CD4-positive, alpha-beta T cell treated with Interleukin-2 at 100 ng/mL for 4 hours (primary cell): ENCODE results near the gene GJC2.
A peak's percentile ranks its signal among the peaks of the same experiment; 100 is the strongest.
"Not testable (repeated sequence)": the region's sequence is repeated elsewhere in the genome, so short reads cannot be mapped to it uniquely, and the experiment has no call there.

Experiments used
- DNase-seq: peaks from one replicate; pipeline ENCODE4 v3.0.0-alpha.2; 2020; ENCODE audit warnings: low spot score

GJC2 gene

DNA sequence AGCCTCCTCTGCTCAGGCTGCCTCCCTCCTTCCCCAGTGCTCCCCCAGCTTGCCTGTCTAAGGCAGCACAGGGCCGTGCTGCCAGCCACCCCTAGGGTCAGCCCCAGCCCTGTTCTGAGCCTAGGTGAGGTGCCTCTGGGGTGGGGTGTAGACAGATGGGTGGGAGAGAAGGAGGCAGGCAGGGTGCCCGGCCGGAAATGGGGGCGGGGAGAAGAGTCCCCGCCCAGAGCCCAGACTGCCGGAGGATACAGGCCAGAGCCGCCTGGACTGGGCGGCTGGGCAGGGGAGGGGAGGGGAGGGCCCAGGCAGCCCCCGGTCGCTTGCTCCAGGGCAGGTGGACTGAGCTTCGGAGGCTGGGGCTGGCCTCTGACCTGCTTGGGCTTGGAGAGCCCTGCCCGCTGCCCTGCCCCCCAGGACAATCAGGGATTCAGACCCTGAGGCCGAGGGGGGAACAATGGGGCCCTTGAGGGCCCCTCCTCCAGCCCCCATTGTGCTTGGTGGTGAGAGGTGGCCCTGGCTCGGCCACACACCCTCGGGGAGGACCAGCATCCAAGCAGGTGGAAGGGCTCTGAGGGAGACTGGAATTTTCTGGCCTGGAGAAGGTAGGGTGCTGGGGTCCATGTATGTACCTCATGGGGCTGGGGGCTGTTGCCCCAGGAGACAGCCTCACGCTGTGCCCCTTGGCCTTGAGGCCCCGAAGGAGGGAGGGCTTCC, at the start of gene GJC2:
Gene GJC2 (plus strand): TSS at position 525 of the 714 bp plus-strand sequence. CDS start 7,829 bp downstream, outside the sequence.
- DNase-seq, result no peak

DNA sequence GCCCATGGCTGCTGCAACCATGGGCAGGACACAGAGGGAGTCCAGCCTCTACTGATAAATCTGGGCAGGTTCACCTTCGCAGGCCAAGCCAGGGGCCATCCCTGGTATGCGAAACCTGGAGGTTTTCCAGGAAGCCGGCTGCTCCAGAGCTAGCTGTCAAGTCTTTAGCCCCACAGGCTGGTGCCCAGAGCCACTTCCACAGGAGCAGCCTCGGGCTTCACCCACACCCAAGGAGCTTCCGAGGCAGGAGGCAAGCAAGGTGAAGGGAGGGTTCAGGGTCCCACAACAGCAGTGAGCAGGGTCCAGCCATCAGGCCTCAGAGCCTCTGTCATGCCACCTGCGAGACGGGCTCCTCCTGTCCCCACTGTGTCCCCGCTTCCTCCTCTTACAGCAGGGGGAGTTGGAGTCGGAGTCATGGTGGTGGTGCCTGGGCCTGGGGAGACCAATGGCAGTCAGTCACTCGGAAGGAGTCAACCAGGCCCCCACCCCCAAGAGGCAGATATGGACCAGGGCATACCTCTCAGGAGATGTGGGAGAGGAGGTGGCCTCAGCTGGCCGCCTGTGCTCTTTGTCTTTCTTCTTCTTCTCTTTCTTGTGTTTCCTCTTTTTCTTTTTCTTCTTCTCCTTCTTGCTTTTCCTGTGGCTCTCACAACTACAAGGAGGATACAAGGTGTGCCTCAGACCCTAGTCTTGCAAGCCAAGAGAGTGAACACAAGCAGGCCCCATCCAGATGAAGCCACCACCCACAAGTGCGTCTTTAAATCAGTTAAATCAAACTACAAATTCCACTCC, 48.7 kb upstream of the GJC2 start:
- no peak for DNase-seq

DNA sequence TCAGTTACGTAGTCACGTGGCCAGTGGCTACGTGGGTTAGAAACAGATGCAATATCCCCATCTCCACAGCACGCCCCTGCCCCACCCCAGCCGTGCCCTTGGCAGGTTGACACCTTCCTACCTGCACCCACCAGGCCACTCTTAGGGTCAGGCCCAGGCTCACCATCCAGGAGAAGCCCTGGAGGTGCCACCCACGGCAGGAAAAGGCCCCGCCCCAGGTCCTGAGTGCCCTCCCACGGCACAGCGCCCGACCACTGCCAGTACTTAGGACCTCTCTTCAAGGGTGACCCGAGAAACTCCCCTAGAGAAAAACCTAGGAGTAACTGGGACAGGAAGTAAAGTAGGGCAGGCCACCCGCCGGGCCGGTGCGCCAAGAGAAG, 48.1 kb upstream of the GJC2 start:
- no peak for DNase-seq

DNA sequence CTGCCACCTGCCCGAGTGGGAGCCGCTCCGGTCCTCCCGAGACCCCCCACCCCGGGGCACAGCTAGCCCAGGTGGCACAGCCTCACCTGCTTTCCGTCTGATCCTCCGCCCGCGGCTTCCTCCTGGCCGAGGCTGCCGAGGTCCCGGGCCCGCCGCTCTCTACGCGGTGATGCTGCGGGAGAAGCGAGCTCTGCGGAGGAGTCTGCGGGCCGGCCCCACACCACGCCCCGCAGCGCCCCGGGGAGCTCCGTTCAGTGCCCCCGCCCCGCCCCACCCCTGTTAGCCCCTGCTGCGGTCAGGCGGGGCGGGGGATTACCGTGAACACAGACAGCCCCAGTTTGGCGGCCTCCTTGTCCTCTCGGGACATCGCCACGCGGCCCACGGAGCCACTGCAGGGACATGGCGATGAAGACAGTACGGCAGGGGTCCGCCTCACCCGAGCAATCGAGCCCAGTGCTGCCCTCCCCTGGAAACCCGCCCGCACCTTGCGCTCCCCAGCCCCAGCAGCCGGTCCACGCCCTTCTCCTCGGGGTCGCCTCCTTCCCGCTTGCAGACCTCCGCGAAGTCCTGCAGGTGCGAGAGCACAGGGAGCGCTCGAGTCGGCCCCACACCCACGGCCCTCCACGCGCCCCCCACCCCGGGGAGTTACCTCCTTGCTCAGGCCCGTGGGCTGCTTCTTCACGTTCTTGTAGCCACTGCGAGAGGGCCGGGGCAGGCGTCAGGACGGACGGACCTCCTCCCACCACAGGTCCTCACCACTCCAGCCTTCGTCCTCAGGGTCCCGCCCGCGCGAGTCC, 47.5 kb upstream of the GJC2 start:
- peak; percentile 60 for DNase-seq

DNA sequence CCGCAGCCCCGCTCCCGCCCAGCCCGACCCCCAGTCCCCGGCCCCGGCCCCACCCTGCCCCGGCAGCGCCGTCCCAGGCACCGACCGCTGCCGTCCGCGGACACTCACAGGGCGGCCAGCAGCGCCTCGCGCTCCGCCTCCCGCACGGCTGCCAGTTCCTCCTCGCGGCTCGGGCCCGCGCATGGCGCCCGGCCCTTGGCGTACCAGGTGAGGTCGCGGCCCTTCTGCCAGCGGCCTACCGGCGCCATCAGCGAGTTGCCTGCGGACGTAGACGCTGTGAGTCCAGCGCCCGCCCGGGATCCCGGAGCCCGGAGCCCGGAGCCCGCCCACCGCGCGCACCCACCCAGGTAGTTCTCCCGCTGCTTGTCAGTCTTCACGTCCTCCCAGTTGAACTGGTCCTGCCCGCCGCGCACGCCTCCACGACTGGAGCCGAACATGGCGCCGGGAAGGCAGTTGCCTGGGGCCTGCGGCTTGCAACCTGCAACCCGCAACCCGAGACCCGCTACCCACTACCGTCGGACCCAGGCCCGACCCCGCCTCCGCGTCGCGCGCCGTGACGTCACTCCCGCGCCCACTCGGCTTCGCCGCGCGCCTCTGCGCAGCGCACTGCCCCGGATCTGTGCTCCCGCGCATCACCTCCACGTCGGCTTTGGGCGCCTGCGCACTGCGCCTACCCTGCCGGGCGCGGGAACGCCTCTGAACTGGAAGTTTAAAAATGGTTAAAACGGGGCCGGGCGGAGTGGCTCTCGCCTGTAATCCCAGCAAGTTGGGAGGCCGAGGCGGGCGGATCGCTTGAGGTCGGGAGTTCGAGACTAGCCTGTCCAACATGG, 46.7 kb upstream of the GJC2 start, which contains the start of gene C1orf35:
Gene C1orf35 (minus strand): TSS at position 535 of the 830 bp plus-strand sequence. CDS start 98 bp downstream, at position 437.
- peak; percentile 93 for DNase-seq

DNA sequence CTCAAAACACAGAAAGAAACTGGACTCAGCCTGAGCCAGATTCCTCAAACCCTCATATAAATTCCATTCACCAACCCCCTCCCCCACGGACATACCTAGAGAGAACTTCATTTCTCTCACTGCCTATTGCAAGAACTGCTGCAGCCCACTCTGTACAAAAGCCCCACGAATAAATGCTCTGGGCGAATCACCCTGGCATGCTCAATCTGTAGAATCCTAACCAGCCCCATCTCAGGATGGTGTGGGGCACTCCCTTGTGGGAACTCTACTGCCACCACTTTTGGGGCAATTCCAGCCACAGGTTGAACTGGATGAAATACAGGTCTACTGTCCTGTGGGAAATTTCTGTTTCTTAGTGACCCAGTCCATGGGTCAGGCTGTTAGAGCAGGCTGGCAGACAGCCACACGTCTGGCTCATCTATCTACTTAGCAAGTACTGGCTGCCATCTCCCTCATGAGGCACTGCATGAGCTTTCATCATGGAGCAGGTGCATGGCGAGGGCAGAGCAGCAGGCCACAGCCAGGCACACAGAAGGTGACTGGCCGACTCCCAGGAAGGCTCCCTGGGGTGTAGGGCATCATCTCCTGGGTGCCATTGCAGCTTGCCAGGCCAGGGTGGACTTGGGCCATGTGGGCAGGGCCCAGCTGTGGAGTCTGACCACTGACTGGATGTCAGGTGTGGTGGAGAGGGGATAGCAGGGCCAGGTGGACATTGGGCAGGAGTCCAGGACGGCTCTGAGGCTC, 45.0 kb upstream of the GJC2 start:
- DNase-seq, result no peak

DNA sequence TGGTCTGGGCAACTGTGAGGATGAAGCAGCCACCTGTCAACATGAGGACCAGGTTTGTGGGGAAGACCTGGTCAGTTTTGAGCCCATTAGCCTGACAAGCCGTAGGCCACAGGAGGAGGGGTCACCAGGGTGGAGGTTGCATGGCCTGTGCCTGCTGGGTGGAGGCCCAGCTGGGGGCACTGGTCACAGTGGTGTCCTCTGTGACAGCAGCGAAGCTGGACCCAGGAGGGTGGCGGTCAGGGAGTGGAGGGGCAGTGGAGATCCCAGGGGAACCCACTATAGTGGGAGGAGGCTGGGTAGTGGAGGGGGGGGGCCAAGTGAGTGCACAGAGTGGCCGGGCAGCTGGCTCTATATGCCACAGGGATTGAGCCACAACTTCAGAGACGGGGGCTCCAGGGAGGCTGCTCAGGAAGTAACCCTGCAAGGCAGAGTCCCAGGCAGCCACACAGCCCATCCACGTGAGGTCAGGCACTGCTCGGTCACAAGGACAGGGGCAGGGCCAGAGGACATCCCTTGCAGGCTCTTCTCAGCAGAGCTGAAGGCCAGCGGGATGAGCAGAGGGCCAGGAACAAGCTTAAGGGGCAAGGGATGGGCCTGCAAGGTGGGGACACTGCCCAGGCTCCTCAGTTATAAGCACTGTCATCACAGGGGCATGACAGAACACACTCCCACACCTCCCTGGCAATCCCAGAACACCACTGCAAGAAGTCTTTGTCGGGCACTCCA, 44.3 kb upstream of the GJC2 start:
- DNase-seq, result no peak

DNA sequence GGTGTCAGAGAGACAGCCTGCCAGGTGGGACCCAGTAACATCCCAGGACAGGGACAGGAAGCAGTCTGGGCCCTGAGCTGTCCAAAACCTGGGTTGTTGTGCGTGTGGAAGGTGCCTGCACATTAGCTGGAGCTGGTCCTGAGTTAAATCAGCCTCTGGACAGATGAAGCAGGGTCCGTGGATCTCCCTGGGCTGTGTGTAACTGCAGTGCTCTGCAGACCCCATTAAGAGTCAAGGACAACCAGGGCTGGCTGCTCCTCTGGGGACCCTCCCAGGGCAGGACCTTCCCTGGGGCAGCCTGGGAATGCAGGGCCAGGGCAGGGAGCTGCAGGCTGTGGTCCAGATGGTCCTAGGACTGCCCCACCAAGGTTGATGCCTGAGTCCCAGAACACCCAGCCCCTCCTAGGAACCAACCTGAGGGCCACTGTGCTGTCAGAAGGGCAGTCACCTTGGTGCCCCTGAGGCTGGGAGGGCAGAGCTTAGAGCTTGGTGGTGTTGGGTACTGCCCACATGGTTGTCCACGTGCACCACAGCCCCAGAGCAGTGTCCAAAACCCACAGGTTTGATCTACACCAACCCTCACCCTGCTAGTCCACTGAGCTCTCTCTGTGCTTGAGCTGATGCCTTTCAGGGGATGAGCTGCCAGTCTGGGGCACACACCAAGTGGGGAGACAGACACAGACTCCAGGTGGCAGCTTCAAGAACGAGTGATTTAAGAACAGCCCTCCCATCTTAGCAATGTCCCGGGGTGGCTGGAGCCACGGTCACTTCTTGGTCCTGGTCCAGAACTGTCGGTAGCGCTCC, 43.5 kb upstream of the GJC2 start:
- DNase-seq, result no peak

DNA sequence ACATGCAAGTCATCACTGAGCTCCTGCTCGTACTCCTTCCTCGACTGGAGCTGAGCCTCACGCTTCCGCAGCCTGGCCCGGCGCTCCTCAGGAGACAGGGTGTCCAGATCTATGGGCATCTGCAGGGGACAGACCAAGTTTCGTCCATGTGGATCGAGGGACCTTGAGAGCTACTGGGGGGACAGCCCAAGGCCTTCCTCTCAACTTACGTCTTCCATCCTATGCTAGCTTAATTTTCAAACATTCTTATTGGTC, 43.0 kb upstream of the GJC2 start:
- no peak for DNase-seq

DNA sequence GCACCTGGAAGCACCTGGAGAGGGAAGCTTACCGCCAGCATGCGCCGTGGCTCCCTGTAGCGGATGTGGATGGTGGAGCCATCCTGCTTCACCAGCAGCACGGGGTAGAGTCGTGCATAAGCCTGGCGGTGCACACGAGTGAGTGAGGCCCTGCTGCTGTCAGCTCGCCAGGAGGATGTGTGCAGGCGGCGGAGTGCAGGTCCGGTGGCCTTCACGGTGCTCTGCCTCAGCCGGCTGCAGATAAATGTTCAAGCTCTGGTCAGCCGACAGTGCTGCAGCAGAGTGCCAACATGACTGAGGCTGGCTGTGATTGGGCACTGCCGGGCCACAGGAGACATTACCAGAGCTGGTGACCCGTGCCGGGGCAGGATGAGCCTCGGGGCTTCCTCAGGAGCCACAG, 42.1 kb upstream of the GJC2 start:
- no peak for DNase-seq

DNA sequence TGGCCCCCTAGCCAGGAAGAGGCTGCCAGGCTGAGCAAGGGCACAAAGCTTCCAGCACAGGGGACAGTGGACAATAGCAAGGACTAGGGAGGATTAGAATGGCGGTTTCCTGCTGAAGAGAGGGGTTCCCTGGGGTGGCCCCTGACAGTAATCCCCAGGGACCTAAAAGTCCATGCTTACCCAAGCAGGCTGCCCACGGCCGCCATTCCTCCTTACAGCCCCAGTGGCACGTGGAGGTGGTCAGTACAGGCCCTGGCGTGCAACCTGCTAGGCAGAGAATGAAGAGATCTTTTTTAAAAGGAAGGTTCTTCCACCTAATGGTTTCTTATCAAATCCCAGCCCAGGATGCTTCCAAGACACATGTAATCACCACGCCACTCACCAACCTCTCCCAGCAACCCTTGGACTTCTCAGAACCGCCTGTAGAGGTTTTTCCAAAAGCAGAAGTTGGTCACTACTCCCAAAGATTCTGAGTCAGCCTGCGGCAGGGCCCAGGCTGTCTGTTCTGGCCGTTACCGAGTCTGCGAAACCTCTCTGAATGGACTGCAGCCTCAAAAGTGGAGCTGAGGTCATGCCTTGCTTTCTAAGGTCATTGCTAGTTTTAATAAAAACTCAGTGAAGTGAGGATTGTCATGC, 41.6 kb upstream of the GJC2 start:
- DNase-seq, result no peak

DNA sequence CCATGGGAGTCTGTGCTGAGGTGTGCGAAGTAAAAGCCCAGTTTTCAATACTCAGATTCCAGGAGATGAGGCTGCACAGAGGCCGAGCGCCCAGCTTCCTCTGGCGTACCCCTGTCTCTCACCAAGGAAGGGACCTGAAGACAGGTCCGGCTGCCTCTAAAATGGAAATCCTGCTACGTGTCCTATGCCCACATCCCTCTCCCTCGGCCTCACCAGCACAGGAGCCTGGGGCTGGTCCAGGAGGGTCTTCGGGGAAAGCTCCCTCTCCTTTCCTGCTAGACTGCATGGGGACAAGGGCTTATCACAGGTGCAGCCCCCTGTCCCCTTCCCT, 41.0 kb upstream of the GJC2 start:
- no peak for DNase-seq

DNA sequence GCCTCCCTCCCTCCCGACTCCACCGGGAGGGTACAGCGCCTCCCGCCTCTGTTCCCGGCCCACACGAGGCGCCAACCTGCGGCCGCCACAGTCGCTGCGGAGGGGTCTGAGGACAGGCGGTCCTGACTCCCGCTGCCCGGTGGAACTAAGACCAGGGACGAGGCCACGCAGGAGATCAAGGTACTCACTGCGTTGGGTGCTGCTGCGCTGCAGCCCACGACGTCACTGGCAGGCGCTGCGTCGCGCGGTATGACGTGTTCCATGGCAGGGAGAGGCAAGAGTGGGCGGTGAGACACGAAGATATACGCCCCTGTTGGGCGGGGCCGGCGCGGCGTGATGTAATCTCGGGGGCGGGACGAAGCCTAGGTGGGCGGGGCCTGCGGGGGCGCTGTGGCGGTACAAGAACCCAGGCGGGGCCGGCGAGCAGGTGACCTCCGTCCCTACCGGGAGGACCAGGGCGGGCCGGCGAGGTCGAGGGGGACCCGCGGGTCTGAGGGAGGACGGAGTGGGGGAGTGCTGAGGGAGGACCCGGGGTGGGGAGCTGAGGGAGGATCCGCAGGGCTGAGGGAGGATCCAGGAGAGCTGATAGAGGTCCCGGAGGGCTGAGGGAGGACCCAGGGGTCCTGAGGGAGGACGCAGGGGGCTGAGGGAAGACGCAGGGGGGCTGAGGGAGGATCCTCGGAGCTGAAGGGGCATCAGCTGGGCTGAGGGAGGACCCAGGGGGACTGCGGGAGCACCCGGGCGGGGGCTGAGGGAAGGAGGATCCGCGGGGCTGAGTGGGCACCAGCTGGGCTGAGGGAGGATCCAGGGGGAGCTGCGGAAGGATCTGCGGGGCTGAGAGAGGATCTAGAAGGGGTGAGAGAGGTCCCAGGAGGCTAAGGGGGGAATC, 40.4 kb upstream of the GJC2 start, which contains the start of gene MRPL55:
Gene MRPL55 (minus strand): TSS at position 227 of the 889 bp plus-strand sequence. CDS start 1,039 bp downstream, outside the sequence.
- peak; percentile 98 for DNase-seq

DNA sequence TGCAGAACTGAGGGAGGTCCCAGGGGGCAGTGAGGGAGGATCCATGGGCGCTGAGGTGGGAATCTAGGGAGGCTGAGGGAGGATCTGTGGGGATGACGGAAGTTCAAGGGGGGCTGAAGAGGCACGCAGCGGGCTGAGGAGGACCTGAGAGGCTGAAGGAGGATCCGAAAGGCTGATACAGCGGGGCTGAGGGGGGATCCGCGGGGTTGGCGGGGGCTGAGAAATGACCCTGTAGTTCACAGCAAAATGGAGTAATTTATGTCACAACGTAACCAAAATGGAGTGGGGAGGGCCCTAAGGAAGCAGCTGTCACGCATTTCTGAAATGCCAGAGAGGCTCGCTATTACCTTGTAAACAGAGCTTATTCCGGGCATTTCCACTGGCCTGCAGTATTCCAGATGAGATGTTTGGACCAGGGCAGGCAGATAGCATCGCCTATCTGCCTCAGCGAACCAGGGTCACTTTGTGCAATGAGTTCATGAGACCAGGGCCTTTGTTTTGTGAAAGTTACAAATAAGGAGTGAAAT, 39.7 kb upstream of the GJC2 start:
- no peak for DNase-seq

DNA sequence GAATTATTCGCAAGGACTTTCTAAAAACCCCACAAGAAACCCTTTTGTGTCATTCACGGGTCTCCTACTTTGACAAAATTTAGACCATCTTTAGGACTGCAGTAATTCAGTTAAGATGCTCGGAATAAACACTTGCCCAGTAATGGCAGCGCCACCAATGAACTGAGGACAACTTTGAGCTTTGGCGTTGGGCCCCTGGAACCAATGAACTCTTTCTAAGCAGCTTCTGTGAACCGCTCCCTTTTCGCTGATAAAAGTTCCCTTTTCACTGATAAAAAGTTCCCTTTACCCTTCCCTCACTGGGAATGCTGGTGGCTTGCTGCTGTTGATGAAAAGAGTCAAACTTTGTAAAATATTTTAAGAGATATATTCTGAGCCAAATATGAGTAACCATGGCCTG, 39.2 kb upstream of the GJC2 start:
- no peak for DNase-seq

DNA sequence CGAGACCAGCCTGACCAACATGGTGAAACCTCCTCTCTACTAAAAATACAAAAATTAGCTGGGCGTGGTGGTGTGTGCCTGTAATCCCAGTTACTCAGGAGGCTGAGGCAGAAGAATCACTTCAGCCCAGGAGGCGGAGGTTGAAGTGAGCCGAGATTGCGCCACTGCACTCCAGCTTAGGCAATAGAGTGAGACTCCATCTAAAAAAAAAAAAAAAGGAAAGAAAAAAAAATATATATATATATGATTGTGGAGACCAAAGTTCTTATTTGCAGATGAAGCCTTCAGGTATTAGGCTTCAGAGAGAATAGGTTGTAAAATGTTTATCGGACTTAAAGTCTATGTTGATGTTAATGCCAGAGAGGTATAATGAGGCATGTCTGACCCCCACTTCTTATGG, 38.4 kb upstream of the GJC2 start:
- DNase-seq, result not testable (repeated sequence)

DNA sequence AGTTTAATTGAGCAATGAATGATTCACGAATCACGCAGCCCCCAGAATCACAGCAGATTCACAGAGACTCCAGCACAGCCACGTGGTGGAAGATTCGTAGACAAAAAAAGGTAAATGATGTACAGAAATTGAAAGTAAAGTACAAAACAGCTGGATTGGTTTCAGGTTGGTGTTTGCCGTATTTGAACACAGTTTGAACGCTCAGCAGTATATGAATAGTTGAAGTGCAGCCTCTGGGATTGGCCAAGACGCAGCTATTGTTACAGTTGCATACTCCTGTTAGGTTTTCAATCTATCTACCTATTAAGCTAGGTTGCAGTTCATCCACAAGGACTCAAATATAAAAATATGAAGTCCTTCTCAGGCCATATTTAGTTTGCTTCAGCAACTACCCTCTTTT, 37.6 kb upstream of the GJC2 start:
- DNase-seq, result no peak

DNA sequence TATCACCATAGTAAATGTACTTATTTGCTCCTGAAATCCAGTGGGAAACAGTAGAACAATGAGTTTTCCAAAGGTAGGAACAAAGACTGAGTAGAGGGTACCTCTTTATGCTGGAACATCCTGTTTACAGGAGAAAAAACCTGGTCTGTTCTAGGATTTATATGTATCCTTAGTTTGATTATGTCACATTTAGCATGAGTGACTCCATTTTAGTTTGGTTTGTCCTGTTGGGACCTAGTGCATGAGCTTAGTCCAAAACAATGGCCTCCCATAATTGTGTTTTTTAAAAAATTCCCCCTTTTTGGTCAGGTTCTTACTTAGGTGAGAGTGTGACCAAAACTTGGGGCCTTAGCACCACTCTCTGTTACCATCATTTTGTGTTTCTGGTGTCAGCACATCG, 37.1 kb upstream of the GJC2 start:
- no peak for DNase-seq
